Peyer's patch (tissue), 4 donors: ENCODE measurements around the gene PYM1.

ENCODE experiments used
- CTCF ChIP-seq, 6 experiments: fragments of 450-650 bp in 4 of 6; fragments of 200-600 bp in 2 of 6; sonication (generic) in 1 of 6; IDR thresholded peaks; one replicate each; pipeline ENCODE4 v1.5.1; 2017 to 2019; ENCODE audit warnings: antibody characterized with exemption in 6 of 6, mild to moderate bottlenecking in 3 of 6, moderate library complexity in 1 of 6
- POLR2A ChIP-seq, 2 donors: fragments of 450-650 bp; IDR thresholded peaks; one replicate each; pipeline ENCODE4 v1.5.1; 2017; ENCODE audit warnings: antibody characterized with exemption in 2 of 2, mild to moderate bottlenecking in 2 of 2, moderate library complexity in 2 of 2

GRCh38 chr12:55925371-55925770, 2.3 kb downstream of the PYM1 start:
- TF ChIP-seq POLR2A (IDR thresholded peaks at IDR 0.05) (no peak), CTCF (IDR thresholded peaks at IDR 0.05) (no peak)
